Measurements from ENCODE around the gene ERC1. TPM values are rescaled to one million over a fixed set of nuclear protein-coding genes. Genes with fewer than 3 reads are reported as not detected.

ERC1 gene
- total and polyA plus RNA-seq, 9 of the 15 experiments (the other 6 are each of a cell fraction or from before 2014, with no cell fraction given) = 0.74 to 11.8 (median 4.8) TPM

- Histone ChIP-seq H3K27me3 (ENCODE audit: control insufficient read depth in 2 of 2, insufficient read depth in 2 of 2, low read length in 2 of 2) (no peaks in the 10 kb centered on the region), H3K4me2 (ENCODE audit: insufficient read depth, low read length) (no peak overlapping the region), H3K4me1 (replicated peaks in 1 of 2; ENCODE audit: control insufficient read depth in 2 of 2, insufficient read depth in 2 of 2, low read length in 2 of 2) (no peaks in the 10 kb centered on the region; a peak in 1 of 5 replicates), H3K36me3 (ENCODE audit: control insufficient read depth, insufficient read depth, low read length) (no peaks in the 10 kb centered on the region), H3K4me3 (no peak overlapping the region), H3K79me2 (ENCODE audit: control insufficient read depth, insufficient read depth, low read length) (no peaks in the 10 kb centered on the region), H3K9me1 (ENCODE audit: control insufficient read depth, insufficient read depth, low read length) (no peaks in the 10 kb centered on the region), H2AFZ (ENCODE audit: low read depth, low read length) (no peak overlapping the region), H3K27ac (ENCODE audit: extremely low read depth, low read depth, low read length) (no peak overlapping the region), H3K9me3 (replicated peaks; ENCODE audit: control insufficient read depth, insufficient read depth, low read depth, low read length) (no peaks in the 10 kb centered on the region), H4K20me1 (replicated peaks; ENCODE audit: control insufficient read depth, insufficient read depth, low read length) (no peaks in the 10 kb centered on the region), H3K9ac (ENCODE audit: insufficient read depth in 1 of 2, low read depth in 2 of 2, low read length in 2 of 2) (no peak overlapping the region)
- POLR2A ChIA-PET = no interaction called here
- BruUV-seq (replicated peaks) = no TSS peak
- DNase-seq (ENCODE audit: extremely low read depth in 1 of 4, low spot score in 3 of 4) = no peak
- no peak for ATAC-seq
- 85% methylated on average over 2 of the region's 2 CpGs for WGBS (ENCODE audit: insufficient coverage, low coverage, missing lambda C conversion rate)
- FAIRE-seq = no peak
- CTCF ChIA-PET (ENCODE audit: low intra/inter-chr PET ratio) = no interaction called here
- intact Hi-C loops (cut with micrococcal nuclease) = no loop called here
- TF ChIP-seq HDAC3 (IDR thresholded peaks at IDR 0.05; ENCODE audit: borderline replicate concordance, partially characterized antibody) = no peak
- TF ChIP-seq ZNF668 (CRISPR knock-in tag; IDR thresholded peaks at IDR 0.05) = no peak
- no peak for TF ChIP-seq NCOA6 (IDR thresholded peaks at IDR 0.05)
- TF ChIP-seq ZC3H4 (CRISPR knock-in tag; IDR thresholded peaks at IDR 0.05; ENCODE audit: borderline replicate concordance) = no peak
- TF ChIP-seq CHD7 (IDR thresholded peaks at IDR 0.05; ENCODE audit: low read depth, low read length) = no peak
- no peak for TF ChIP-seq ZNF184 (CRISPR knock-in tag; IDR thresholded peaks at IDR 0.05)
- no peak for TF ChIP-seq ZNF121 (CRISPR knock-in tag; conservative IDR thresholded peaks at IDR 0.05)
- TF ChIP-seq ZNF253 (CRISPR knock-in tag; conservative IDR thresholded peaks at IDR 0.05) = no peak
- TF ChIP-seq TEAD4 (IDR thresholded peaks at IDR 0.05; ENCODE audit: low read length) = no peak
- TF ChIP-seq TEAD4 (CRISPR knock-in tag; IDR thresholded peaks at IDR 0.05; ENCODE audit: borderline replicate concordance) = no peak
- TF ChIP-seq HNRNPH1 (optimal IDR thresholded peaks at IDR 0.05; ENCODE audit: low read depth, low read length) = no peak
- no peak for TF ChIP-seq MCM2 (IDR thresholded peaks at IDR 0.05; ENCODE audit: low read depth)
- no peak for TF ChIP-seq SRSF3 (IDR thresholded peaks at IDR 0.05; ENCODE audit: insufficient read depth, low read length)
- in situ Hi-C loops (cut with MboI) = no loop called here
These were observed 360.9 kb downstream of the ERC1 start for GRCh38 chr12:1351926-1352325.

Measured in K562 (cell line).